MCF 10A (cell line): Measurements from ENCODE around the gene ZNF512. TPM values are rescaled to one million over a fixed set of nuclear protein-coding genes. Genes with fewer than 3 reads are reported as not detected.
"Not testable (repeated sequence)": the region's sequence is repeated elsewhere in the genome, so short reads cannot be mapped to it uniquely, and the experiment has no call there.

Experiments used
- Bru-seq: library from RNA; stranded (reverse); fragments of 400-500 nt; gene quantifications from one replicate; lab custom pipeline; 2021; lab: Mats Ljungman, UMichigan
- BruChase-seq, 2 experiments: library from RNA; stranded (reverse); fragments of 400-500 nt; gene quantifications; one replicate each; lab custom pipeline; 2021; lab: Mats Ljungman, UMichigan
- BruUV-seq: library from RNA; stranded (reverse); fragments of 400-500 nt; replicated peaks from 2 replicates; lab custom pipeline; 2021; lab: Mats Ljungman, UMichigan
- CTCF ChIA-PET: fragments of 300-600 bp; sonication (Branson Sonifier 250); formaldehyde crosslinking; extraction: SDS; loops from one replicate; lab custom pipeline; 2021; ENCODE audit warnings: antibody characterized with exemption, inconsistent platforms; lab: Yijun Ruan, JAX
- POLR2A ChIA-PET: fragments of 300-600, 350-650 bp; sonication (Branson Sonifier 250); formaldehyde crosslinking; extraction: SDS; loops from one replicate; lab custom pipeline; 2020; ENCODE audit warnings: antibody characterized with exemption, inconsistent platforms; lab: Yijun Ruan, JAX
- DNase-seq: peaks from one replicate; pipeline ENCODE4 v3.0.0-alpha.2; 2018; ENCODE audit not compliant: unreplicated experiment
- H3K27ac Mint-ChIP-seq: one replicate; pipeline ENCODE4 v1.8.0; 2022; ENCODE audit warnings: mild to moderate bottlenecking, low read depth, mixed read lengths; ENCODE audit not compliant: unreplicated experiment
- H3K27me3 Mint-ChIP-seq: one replicate; pipeline ENCODE4 v1.8.0; 2022; ENCODE audit warnings: mixed read lengths; ENCODE audit not compliant: insufficient read depth, unreplicated experiment
- H3K36me3 Mint-ChIP-seq: one replicate; pipeline ENCODE4 v1.8.0; 2022; ENCODE audit warnings: mild to moderate bottlenecking, moderate library complexity, mixed read lengths; ENCODE audit not compliant: insufficient read depth, unreplicated experiment
- H3K4me1 Mint-ChIP-seq: one replicate; pipeline ENCODE4 v1.8.0; 2022; ENCODE audit warnings: mixed read lengths; ENCODE audit not compliant: insufficient read depth, unreplicated experiment
- H3K4me3 Mint-ChIP-seq: one replicate; pipeline ENCODE4 v1.8.0; 2022; ENCODE audit warnings: mild to moderate bottlenecking, moderate library complexity, mixed read lengths; ENCODE audit not compliant: unreplicated experiment
- H3K9me3 Mint-ChIP-seq: one replicate; pipeline ENCODE4 v1.8.0; 2022; ENCODE audit warnings: mixed read lengths; ENCODE audit not compliant: unreplicated experiment
- intact Hi-C: fragments of 100-400 bp; cut with micrococcal nuclease; formaldehyde crosslinking; loops from 2 replicates; pipeline ENCODE4 v1.14.1; 2022
- long read RNA-seq: library from polyadenylated mRNA; stranded (forward); transcript quantifications from one replicate; pipeline ENCODE4 v2.0.0, GENCODE V29; 2022
- total RNA-seq: library from RNA; stranded (reverse); gene quantifications from 2 replicates; pipeline ENCODE4 v1.2.3, GENCODE V29; 2022
- TF ChIP-seq, protein P1 (sequence below): fragments of 200-600 bp; IDR thresholded peaks from one replicate; pipeline ENCODE4 v1.8.0; 2022; ENCODE audit warnings: antibody characterized with exemption, mild to moderate bottlenecking; ENCODE audit not compliant: unreplicated experiment

ZNF512 gene
- total RNA-seq (19.9 and 25.5 TPM in 2 replicates), Bru-seq, nascent RNA (percentile 91 among the genes with signal in this experiment), BruChase-seq, experiment 1, labeled RNA remaining after a 6-hour chase (percentile 97 among the genes with signal in this experiment), BruChase-seq, experiment 2, labeled RNA remaining after a 2-hour chase (percentile 97 among the genes with signal in this experiment)
- long read RNA-seq, transcript ZNF512-202 (14 exons, 3,417 nt), result minor isoform, 7 of 52 reads
- long read RNA-seq, transcript ZNF512-201 (14 exons, 3,541 nt), result major isoform, 16 of 52 reads
- long read RNA-seq, transcript ZNF512-208 (13 exons, 3,543 nt), result minor isoform, 11 of 52 reads
- long read RNA-seq, partial matches to known transcripts, result 1 of 52 reads
- long read RNA-seq, other reads (novel, unspliced or antisense), result 17 of 52 reads

- TF ChIP-seq, protein P1, sequence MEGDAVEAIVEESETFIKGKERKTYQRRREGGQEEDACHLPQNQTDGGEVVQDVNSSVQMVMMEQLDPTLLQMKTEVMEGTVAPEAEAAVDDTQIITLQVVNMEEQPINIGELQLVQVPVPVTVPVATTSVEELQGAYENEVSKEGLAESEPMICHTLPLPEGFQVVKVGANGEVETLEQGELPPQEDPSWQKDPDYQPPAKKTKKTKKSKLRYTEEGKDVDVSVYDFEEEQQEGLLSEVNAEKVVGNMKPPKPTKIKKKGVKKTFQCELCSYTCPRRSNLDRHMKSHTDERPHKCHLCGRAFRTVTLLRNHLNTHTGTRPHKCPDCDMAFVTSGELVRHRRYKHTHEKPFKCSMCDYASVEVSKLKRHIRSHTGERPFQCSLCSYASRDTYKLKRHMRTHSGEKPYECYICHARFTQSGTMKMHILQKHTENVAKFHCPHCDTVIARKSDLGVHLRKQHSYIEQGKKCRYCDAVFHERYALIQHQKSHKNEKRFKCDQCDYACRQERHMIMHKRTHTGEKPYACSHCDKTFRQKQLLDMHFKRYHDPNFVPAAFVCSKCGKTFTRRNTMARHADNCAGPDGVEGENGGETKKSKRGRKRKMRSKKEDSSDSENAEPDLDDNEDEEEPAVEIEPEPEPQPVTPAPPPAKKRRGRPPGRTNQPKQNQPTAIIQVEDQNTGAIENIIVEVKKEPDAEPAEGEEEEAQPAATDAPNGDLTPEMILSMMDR, result no peak
- POLR2A ChIA-PET, result interaction anchor here (0.6 to 2.2 kb wide), 10 partner anchors 9 to 810 kb away, joined by 3 to 9 read pairs (median 4); partner anchors contain the start of genes FOSL2, NRBP1 and PPM1G
- CTCF ChIA-PET, result no interaction called here
- Mint-ChIP-seq H3K36me3 (peaks cover 5% of the 10 kb centered on the region), H3K4me3 (peak within 1 kb of the TSS; percentile 97), H3K27ac (peak within 1 kb of the TSS; percentile 97), H3K4me1 (peaks cover 39% of the 10 kb centered on the region), H3K27me3 (no peaks in the 10 kb centered on the region), H3K9me3 (peaks cover 7% of the 10 kb centered on the region)
- BruUV-seq, result no TSS peak
- intact Hi-C loops, result loop anchor here (2.0 kb wide), 1 partner anchor 154 kb away; the partner anchor contains the start of gene NRBP1
- DNase-seq, result peak; percentile 94
These were observed at the start of gene ZNF512 for GRCh38 chr2:27582695-27583389. ZNF512 (plus strand) TSS chr2:27583042; CDS start chr2:27583113, 71 bp downstream.

GRCh38 chr2:27537287-27537686 is 45.6 kb upstream of the ZNF512 start:
- ChIA-PET POLR2A (interaction anchor here (0.6 kb wide), 1 partner anchor 14 kb away, joined by 4 read pairs; no protein-coding TSS in a partner anchor), CTCF (interaction anchor here (1.2 kb wide), 1 partner anchor 19 kb away, joined by 3 read pairs; no protein-coding TSS in a partner anchor)
- Mint-ChIP-seq H3K9me3 (no peaks in the 10 kb centered on the region), H3K27ac (no peak overlapping the region), H3K27me3 (peaks cover 21% of the 10 kb centered on the region), H3K4me3 (no peak overlapping the region), H3K36me3 (no peaks in the 10 kb centered on the region), H3K4me1 (no peaks in the 10 kb centered on the region)
- no peak for DNase-seq
- BruUV-seq, result no TSS peak
- TF ChIP-seq, protein P1, result no peak
- intact Hi-C loops, result no loop called here

GRCh38 chr2:27538839-27539450 is 43.9 kb upstream of the ZNF512 start:
- H3K36me3 Mint-ChIP-seq, H3K4me1 Mint-ChIP-seq, H3K27ac Mint-ChIP-seq, H3K4me3 Mint-ChIP-seq, POLR2A ChIA-PET, intact Hi-C loops, H3K9me3 Mint-ChIP-seq, DNase-seq, BruUV-seq: not testable (repeated sequence)
- H3K27me3 Mint-ChIP-seq, result peaks cover 21% of the 10 kb centered on the region
- CTCF ChIA-PET, result interaction anchor here (1.2 kb wide), 1 partner anchor 17 kb away, joined by 3 read pairs; no protein-coding TSS in a partner anchor

DNA sequence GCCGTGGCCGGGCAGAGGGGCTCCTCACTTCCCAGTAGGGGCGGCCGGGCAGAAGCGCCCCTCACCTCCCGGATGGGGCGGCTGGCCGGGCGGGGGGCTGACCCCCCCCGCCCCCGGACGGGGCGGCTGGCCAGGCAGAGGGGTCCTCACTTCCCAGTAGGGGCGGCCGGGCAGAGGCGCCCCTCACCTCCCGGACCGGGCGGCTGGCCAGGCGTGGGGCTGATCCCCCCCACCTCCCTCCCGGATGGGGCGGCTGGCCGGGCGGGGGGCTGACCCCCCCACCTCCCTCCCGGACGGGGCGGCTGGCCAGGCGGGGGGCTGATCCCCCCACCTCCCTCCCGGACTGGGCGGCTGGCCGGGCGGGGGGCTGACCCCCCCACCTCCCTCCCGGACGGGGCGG is 43.2 kb upstream of the ZNF512 start:
- POLR2A ChIA-PET, H3K4me1 Mint-ChIP-seq, H3K4me3 Mint-ChIP-seq, H3K27ac Mint-ChIP-seq, DNase-seq, CTCF ChIA-PET, H3K36me3 Mint-ChIP-seq, intact Hi-C loops, BruUV-seq, H3K9me3 Mint-ChIP-seq: not testable (repeated sequence)
- H3K27me3 Mint-ChIP-seq, result peaks cover 21% of the 10 kb centered on the region
